GM23338 (cell line): Measurements from ENCODE around the gene CAPS. TPM values are rescaled to one million over a fixed set of nuclear protein-coding genes. Genes with fewer than 3 reads are reported as not detected.

Experiments
- ATAC-seq: fragments of 200-7000 bp; cut with Tn5 transposase; 3 replicates; pipeline ENCODE4 v1.9.1; 2020
- DNase-seq: peaks from one replicate; pipeline ENCODE4 v3.0.0-alpha.2; 2015; ENCODE audit warnings: low spot score
- H2AFZ ChIP-seq: fragments of 200-600 bp; sonication (generic); 2 replicates; pipeline ENCODE4 v1.8.0; 2016; ENCODE audit warnings: antibody characterized with exemption, mild to moderate bottlenecking, moderate library complexity
- H3F3A ChIP-seq: fragments of 200-600 bp; sonication (generic); replicated peaks from 2 replicates; pipeline ENCODE4 v1.8.0; 2017; ENCODE audit warnings: antibody characterized with exemption, mixed run types, low read depth
- H3K27ac ChIP-seq: fragments of 200-600 bp; sonication (generic); 2 replicates; pipeline ENCODE4 v1.6.1; 2016; ENCODE audit warnings: low read depth
- H3K27me3 ChIP-seq: fragments of 200-600 bp; sonication (generic); 2 replicates; pipeline ENCODE4 v1.8.0; 2016; ENCODE audit warnings: mild to moderate bottlenecking, mixed run types, moderate library complexity; ENCODE audit not compliant: insufficient read depth
- H3K36me3 ChIP-seq: fragments of 200-600 bp; sonication (generic); 2 replicates; pipeline ENCODE4 v1.8.0; 2016; ENCODE audit warnings: mild to moderate bottlenecking; ENCODE audit not compliant: insufficient read depth
- H3K4me1 ChIP-seq: fragments of 200-600 bp; sonication (generic); 2 replicates; pipeline ENCODE4 v1.8.0; 2016; ENCODE audit warnings: mild to moderate bottlenecking, moderate library complexity; ENCODE audit not compliant: insufficient read depth
- H3K4me2 ChIP-seq: fragments of 200-600 bp; sonication (generic); 2 replicates; pipeline ENCODE4 v1.7.1; 2017; ENCODE audit warnings: mixed run types
- H3K4me3 ChIP-seq: fragments of 200-600 bp; sonication (generic); 2 replicates; pipeline ENCODE4 v1.6.1; 2016; ENCODE audit warnings: mixed run types
- H3K79me2 ChIP-seq: fragments of 200-600 bp; sonication (generic); replicated peaks from 2 replicates; pipeline ENCODE4 v1.8.0; 2017; ENCODE audit warnings: mild to moderate bottlenecking; ENCODE audit not compliant: insufficient read depth
- H3K9me2 ChIP-seq: fragments of 200-600 bp; sonication (generic); 2 replicates; pipeline ENCODE4 v1.8.0; 2017; ENCODE audit not compliant: insufficient read depth
- H4K20me1 ChIP-seq: fragments of 200-600 bp; sonication (generic); replicated peaks from 2 replicates; pipeline ENCODE4 v1.8.0; 2017; ENCODE audit warnings: mild to moderate bottlenecking; ENCODE audit not compliant: insufficient read depth
- H3K27ac Mint-ChIP-seq: 2 replicates; pipeline ENCODE4 v1.8.0; 2020; ENCODE audit warnings: inconsistent platforms, mild to moderate bottlenecking, moderate library complexity, mixed read lengths
- H3K27me3 Mint-ChIP-seq: 3 replicates; pipeline ENCODE4 v1.8.0; 2022; ENCODE audit warnings: low read depth, mild to moderate bottlenecking, moderate library complexity, mixed read lengths, inconsistent platforms; ENCODE audit not compliant: insufficient read depth, poor library complexity
- H3K36me3 Mint-ChIP-seq: 3 replicates; pipeline ENCODE4 v1.8.0; 2021; ENCODE audit warnings: low read depth, mild to moderate bottlenecking, inconsistent platforms, moderate library complexity, mixed read lengths
- H3K4me1 Mint-ChIP-seq: 3 replicates; pipeline ENCODE4 v1.8.0; 2020; ENCODE audit warnings: mild to moderate bottlenecking, inconsistent platforms, mixed read lengths
- H3K4me3 Mint-ChIP-seq: 3 replicates; pipeline ENCODE4 v1.8.0; 2021; ENCODE audit warnings: moderate library complexity, mild to moderate bottlenecking, inconsistent platforms, mixed read lengths
- H3K9me3 Mint-ChIP-seq: 3 replicates; pipeline ENCODE4 v1.8.0; 2020; ENCODE audit warnings: moderate library complexity, mild to moderate bottlenecking, inconsistent platforms, mixed read lengths
- EZH2 ChIP-seq: fragments of 200-600 bp; sonication (generic); IDR thresholded peaks from one replicate; pipeline ENCODE4 v1.8.0; 2017; ENCODE audit warnings: antibody characterized with exemption, mild to moderate bottlenecking, low read depth; ENCODE audit not compliant: unreplicated experiment
- EZH2phosphoT487 ChIP-seq: fragments of 200-600 bp; sonication (generic); IDR thresholded peaks from one replicate; pipeline ENCODE4 v1.8.1; 2018; ENCODE audit warnings: antibody characterized with exemption; ENCODE audit not compliant: unreplicated experiment
- JUNB ChIP-seq: IDR thresholded peaks from one replicate; pipeline ENCODE4 v1.6.1; 2016; ENCODE audit warnings: antibody characterized with exemption; ENCODE audit not compliant: unreplicated experiment
- NANOG ChIP-seq: IDR thresholded peaks from 2 replicates; pipeline ENCODE4 v1.6.1; 2016; ENCODE audit warnings: antibody characterized with exemption, borderline replicate concordance
- POLR2AphosphoS5 ChIP-seq: IDR thresholded peaks from 2 replicates; pipeline ENCODE4 v1.6.1; 2016; ENCODE audit warnings: antibody characterized with exemption, low read depth
- STAT1 ChIP-seq: IDR thresholded peaks from one replicate; pipeline ENCODE4 v1.6.1; 2016; ENCODE audit warnings: antibody characterized with exemption; ENCODE audit not compliant: unreplicated experiment
- ZNF331 ChIP-seq: fragments of 250-450 bp; sonication (Bioruptor Pico); IDR thresholded peaks from 2 replicates; pipeline ENCODE4 v1.5.0; 2020; ENCODE audit warnings: low read depth, mild to moderate bottlenecking, moderate library complexity
- polyA plus RNA-seq: library from polyadenylated mRNA; unstranded; fragments of >200 nt; fragmentation: Nextera tagmentation; extraction: Ambion mirVana; gene quantifications from 2 replicates; pipeline ENCODE4 v1.2.1, GENCODE V29; 2016
- total RNA-seq: library from RNA; depleted of rRNA; stranded (reverse); fragments of >200 nt; shearing (Covaris generic); gene quantifications from 2 replicates; pipeline ENCODE4 v1.2.3, GENCODE V29; 2014
- TF ChIP-seq, protein P1 (sequence below): IDR thresholded peaks from 2 replicates; pipeline ENCODE4 v1.6.1; 2016; ENCODE audit warnings: antibody characterized with exemption
- TF ChIP-seq, protein P2 (sequence below), 2 experiments: fragments of 200-600 bp in 1 of 2; sonication (generic) in 1 of 2; conservative IDR thresholded peaks; 2 replicates each; pipeline versions ENCODE4 v1.5.1 to v1.6.1; 2016 to 2017; ENCODE audit warnings: antibody characterized with exemption in 2 of 2, low read depth in 2 of 2, mild to moderate bottlenecking in 2 of 2, moderate library complexity in 1 of 2
- TF ChIP-seq, protein P3 (sequence below): fragments of 250-450 bp; sonication (Bioruptor Pico); IDR thresholded peaks from 2 replicates; pipeline ENCODE4 v1.5.0; 2020; ENCODE audit warnings: mild to moderate bottlenecking, moderate library complexity
- TF ChIP-seq, protein P4 (sequence below): IDR thresholded peaks from one replicate; pipeline ENCODE4 v1.6.1; 2018; ENCODE audit warnings: antibody characterized with exemption; ENCODE audit not compliant: unreplicated experiment

CAPS gene
- total and polyA plus RNA-seq, 2 experiments from 2014 or later: 1.5 to 3.2 TPM

DNA sequence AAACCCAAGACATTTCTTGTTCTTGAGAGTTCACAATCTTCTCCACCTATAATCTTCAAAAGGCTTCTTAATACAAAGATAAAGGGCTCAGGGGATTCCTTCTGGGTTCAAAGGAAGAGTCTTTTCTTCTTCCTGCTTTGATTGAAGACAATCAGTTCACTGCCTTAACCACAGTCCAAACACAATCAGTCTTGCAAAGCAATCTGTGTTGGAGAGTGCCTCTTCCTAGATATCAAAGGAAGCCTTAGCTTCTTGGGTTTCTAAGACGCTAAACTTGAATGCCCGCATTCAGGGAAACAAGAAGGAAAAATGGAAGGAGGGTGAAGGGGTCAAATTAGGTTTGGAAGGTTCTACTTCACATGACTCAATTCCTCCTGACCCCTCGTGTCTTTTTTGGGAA lies 36.7 kb downstream of the CAPS start (continued):
- no peak for TF ChIP-seq STAT1
- no peak for TF ChIP-seq EZH2
- no peak for TF ChIP-seq ZNF331 (CRISPR knock-in tag)
- TF ChIP-seq NANOG: no peak
- TF ChIP-seq POLR2AphosphoS5: no peak

DNA sequence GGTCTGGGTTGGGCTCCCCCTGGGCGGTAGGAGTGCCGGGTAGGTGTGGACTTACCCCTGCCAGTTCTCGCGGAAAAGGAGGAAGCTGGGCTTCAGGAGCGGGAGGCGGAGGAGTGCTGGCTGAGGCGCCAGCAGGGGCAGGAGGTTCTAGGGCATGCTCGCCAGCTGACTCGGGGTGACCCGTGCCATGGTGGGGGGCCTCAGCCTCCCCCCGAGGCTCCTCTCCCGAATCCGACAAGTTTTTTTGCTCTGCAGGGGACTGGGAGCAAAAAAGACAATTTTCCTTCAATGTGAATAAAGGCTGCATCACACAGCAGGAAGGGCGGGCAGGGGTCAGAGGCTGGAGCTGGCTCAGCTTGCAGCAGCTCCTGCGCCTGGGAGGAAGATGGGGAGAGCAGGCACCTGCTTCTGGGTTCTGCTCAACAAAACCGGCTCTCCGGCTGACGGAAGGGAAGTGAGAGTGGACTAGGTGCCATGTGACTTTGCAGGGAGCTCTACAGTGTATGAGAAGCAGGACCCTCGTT lies 37.3 kb downstream of the CAPS start:
- peak overlapping the region; percentile 36 for H3K4me2 ChIP-seq

More for the DNA sequence above, 37.3 kb downstream of the CAPS start:
- Histone ChIP-seq H3K36me3 (peaks cover 6% of the 10 kb centered on the region), H3K4me3 (peak overlapping the region; percentile 34; the same call in 1 of the 2 replicates), H4K20me1 (peaks cover 64% of the 10 kb centered on the region), H3K27ac (peak overlapping the region; percentile 62; the same call in 1 of the 2 replicates), H3K4me1 (peaks cover 80% of the 10 kb centered on the region), H2AFZ (no peak overlapping the region), H3K9me2 (no peaks in the 10 kb centered on the region), H3F3A (peaks cover 9% of the 10 kb centered on the region; the same call in 1 of the 2 replicates), H3K79me2 (peaks cover 97% of the 10 kb centered on the region), H3K27me3 (no peaks in the 10 kb centered on the region)
- H3K36me3 Mint-ChIP-seq: peaks cover 24% of the 10 kb centered on the region
- peaks cover 26% of the 10 kb centered on the region for H3K27me3 Mint-ChIP-seq
- peak overlapping the region; percentile 55 for H3K4me3 Mint-ChIP-seq
- H3K27ac Mint-ChIP-seq: peak overlapping the region; percentile 55
- H3K4me1 Mint-ChIP-seq: peaks cover 89% of the 10 kb centered on the region
- no peaks in the 10 kb centered on the region for H3K9me3 Mint-ChIP-seq
- TF ChIP-seq, protein P1, sequence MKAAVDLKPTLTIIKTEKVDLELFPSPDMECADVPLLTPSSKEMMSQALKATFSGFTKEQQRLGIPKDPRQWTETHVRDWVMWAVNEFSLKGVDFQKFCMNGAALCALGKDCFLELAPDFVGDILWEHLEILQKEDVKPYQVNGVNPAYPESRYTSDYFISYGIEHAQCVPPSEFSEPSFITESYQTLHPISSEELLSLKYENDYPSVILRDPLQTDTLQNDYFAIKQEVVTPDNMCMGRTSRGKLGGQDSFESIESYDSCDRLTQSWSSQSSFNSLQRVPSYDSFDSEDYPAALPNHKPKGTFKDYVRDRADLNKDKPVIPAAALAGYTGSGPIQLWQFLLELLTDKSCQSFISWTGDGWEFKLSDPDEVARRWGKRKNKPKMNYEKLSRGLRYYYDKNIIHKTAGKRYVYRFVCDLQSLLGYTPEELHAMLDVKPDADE: no peak
- no peak for TF ChIP-seq STAT1
- no peak for TF ChIP-seq EZH2
- TF ChIP-seq, protein P2, sequence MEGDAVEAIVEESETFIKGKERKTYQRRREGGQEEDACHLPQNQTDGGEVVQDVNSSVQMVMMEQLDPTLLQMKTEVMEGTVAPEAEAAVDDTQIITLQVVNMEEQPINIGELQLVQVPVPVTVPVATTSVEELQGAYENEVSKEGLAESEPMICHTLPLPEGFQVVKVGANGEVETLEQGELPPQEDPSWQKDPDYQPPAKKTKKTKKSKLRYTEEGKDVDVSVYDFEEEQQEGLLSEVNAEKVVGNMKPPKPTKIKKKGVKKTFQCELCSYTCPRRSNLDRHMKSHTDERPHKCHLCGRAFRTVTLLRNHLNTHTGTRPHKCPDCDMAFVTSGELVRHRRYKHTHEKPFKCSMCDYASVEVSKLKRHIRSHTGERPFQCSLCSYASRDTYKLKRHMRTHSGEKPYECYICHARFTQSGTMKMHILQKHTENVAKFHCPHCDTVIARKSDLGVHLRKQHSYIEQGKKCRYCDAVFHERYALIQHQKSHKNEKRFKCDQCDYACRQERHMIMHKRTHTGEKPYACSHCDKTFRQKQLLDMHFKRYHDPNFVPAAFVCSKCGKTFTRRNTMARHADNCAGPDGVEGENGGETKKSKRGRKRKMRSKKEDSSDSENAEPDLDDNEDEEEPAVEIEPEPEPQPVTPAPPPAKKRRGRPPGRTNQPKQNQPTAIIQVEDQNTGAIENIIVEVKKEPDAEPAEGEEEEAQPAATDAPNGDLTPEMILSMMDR (conservative IDR thresholded peaks at IDR 0.05; ENCODE audit: low read depth in 2 of 2): no peak
- TF ChIP-seq NANOG: no peak
- TF ChIP-seq EZH2phosphoT487: no peak
- TF ChIP-seq POLR2AphosphoS5: no peak
- no peak for TF ChIP-seq ZNF331 (CRISPR knock-in tag)
- TF ChIP-seq, protein P3, sequence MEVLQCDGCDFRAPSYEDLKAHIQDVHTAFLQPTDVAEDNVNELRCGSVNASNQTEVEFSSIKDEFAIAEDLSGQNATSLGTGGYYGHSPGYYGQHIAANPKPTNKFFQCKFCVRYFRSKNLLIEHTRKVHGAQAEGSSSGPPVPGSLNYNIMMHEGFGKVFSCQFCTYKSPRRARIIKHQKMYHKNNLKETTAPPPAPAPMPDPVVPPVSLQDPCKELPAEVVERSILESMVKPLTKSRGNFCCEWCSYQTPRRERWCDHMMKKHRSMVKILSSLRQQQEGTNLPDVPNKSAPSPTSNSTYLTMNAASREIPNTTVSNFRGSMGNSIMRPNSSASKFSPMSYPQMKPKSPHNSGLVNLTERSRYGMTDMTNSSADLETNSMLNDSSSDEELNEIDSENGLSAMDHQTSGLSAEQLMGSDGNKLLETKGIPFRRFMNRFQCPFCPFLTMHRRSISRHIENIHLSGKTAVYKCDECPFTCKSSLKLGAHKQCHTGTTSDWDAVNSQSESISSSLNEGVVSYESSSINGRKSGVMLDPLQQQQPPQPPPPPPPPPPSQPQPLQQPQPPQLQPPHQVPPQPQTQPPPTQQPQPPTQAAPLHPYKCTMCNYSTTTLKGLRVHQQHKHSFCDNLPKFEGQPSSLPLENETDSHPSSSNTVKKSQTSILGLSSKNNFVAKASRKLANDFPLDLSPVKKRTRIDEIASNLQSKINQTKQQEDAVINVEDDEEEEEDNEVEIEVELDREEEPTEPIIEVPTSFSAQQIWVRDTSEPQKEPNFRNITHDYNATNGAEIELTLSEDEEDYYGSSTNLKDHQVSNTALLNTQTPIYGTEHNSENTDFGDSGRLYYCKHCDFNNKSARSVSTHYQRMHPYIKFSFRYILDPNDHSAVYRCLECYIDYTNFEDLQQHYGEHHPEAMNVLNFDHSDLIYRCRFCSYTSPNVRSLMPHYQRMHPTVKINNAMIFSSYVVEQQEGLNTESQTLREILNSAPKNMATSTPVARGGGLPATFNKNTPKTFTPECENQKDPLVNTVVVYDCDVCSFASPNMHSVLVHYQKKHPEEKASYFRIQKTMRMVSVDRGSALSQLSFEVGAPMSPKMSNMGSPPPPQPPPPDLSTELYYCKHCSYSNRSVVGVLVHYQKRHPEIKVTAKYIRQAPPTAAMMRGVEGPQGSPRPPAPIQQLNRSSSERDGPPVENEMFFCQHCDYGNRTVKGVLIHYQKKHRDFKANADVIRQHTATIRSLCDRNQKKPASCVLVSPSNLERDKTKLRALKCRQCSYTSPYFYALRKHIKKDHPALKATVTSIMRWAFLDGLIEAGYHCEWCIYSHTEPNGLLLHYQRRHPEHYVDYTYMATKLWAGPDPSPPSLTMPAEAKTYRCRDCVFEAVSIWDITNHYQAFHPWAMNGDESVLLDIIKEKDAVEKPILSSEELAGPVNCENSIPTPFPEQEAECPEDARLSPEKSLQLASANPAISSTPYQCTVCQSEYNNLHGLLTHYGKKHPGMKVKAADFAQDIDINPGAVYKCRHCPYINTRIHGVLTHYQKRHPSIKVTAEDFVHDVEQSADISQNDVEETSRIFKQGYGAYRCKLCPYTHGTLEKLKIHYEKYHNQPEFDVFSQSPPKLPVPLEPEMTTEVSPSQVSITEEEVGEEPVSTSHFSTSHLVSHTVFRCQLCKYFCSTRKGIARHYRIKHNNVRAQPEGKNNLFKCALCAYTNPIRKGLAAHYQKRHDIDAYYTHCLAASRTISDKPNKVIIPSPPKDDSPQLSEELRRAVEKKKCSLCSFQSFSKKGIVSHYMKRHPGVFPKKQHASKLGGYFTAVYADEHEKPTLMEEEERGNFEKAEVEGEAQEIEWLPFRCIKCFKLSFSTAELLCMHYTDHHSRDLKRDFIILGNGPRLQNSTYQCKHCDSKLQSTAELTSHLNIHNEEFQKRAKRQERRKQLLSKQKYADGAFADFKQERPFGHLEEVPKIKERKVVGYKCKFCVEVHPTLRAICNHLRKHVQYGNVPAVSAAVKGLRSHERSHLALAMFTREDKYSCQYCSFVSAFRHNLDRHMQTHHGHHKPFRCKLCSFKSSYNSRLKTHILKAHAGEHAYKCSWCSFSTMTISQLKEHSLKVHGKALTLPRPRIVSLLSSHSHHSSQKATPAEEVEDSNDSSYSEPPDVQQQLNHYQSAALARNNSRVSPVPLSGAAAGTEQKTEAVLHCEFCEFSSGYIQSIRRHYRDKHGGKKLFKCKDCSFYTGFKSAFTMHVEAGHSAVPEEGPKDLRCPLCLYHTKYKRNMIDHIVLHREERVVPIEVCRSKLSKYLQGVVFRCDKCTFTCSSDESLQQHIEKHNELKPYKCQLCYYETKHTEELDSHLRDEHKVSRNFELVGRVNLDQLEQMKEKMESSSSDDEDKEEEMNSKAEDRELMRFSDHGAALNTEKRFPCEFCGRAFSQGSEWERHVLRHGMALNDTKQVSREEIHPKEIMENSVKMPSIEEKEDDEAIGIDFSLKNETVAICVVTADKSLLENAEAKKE (CRISPR knock-in tag): no peak
- TF ChIP-seq, protein P4, sequence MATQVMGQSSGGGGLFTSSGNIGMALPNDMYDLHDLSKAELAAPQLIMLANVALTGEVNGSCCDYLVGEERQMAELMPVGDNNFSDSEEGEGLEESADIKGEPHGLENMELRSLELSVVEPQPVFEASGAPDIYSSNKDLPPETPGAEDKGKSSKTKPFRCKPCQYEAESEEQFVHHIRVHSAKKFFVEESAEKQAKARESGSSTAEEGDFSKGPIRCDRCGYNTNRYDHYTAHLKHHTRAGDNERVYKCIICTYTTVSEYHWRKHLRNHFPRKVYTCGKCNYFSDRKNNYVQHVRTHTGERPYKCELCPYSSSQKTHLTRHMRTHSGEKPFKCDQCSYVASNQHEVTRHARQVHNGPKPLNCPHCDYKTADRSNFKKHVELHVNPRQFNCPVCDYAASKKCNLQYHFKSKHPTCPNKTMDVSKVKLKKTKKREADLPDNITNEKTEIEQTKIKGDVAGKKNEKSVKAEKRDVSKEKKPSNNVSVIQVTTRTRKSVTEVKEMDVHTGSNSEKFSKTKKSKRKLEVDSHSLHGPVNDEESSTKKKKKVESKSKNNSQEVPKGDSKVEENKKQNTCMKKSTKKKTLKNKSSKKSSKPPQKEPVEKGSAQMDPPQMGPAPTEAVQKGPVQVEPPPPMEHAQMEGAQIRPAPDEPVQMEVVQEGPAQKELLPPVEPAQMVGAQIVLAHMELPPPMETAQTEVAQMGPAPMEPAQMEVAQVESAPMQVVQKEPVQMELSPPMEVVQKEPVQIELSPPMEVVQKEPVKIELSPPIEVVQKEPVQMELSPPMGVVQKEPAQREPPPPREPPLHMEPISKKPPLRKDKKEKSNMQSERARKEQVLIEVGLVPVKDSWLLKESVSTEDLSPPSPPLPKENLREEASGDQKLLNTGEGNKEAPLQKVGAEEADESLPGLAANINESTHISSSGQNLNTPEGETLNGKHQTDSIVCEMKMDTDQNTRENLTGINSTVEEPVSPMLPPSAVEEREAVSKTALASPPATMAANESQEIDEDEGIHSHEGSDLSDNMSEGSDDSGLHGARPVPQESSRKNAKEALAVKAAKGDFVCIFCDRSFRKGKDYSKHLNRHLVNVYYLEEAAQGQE: no peak
- TF ChIP-seq JUNB: no peak
- DNase-seq (peak; percentile 63), ATAC-seq (peak; percentile 73)
